Endodermal cell (in vitro differentiated cells): ENCODE results near the gene PIBF1. TPM values are rescaled to one million over a fixed set of nuclear protein-coding genes. Genes with fewer than 3 reads are reported as not detected.
A peak's percentile ranks its signal among the peaks of the same experiment; 100 is the strongest.

Experiments
- DNase-seq: peaks from one replicate; pipeline ENCODE4 v3.0.0-alpha.2; 2017
- H3K27ac ChIP-seq: 2 replicates; pipeline ENCODE4 v1.5.1; 2013; ENCODE audit warnings: mild to moderate bottlenecking, low read depth, low read length, moderate library complexity
- H3K27me3 ChIP-seq: 2 replicates; pipeline ENCODE4 v1.6.1; 2013; ENCODE audit warnings: mild to moderate bottlenecking, low read length, moderate library complexity; ENCODE audit not compliant: insufficient read depth, control insufficient read depth, poor library complexity, severe bottlenecking
- H3K36me3 ChIP-seq: 2 replicates; pipeline ENCODE4 v1.7.0; 2013; ENCODE audit warnings: mild to moderate bottlenecking, low read length, moderate library complexity; ENCODE audit not compliant: control insufficient read depth, insufficient read depth
- H3K4me1 ChIP-seq: one replicate; pipeline ENCODE4 v1.7.0; 2013; ENCODE audit warnings: low read length; ENCODE audit not compliant: control insufficient read depth, insufficient read depth
- H3K4me3 ChIP-seq: 2 replicates; pipeline ENCODE4 v1.5.1; 2013; ENCODE audit warnings: mild to moderate bottlenecking, low read length, moderate library complexity
- H3K9ac ChIP-seq: 2 replicates; pipeline ENCODE4 v1.6.1; 2013; ENCODE audit warnings: mild to moderate bottlenecking, low read length, moderate library complexity; ENCODE audit not compliant: poor library complexity, severe bottlenecking; ENCODE audit errors: extremely low read depth
- H3K9me3 ChIP-seq: 2 replicates; pipeline ENCODE4 v1.6.1; 2013; ENCODE audit warnings: mild to moderate bottlenecking, low read length, moderate library complexity; ENCODE audit not compliant: control insufficient read depth
- H3K27ac Mint-ChIP-seq: 2 replicates; pipeline ENCODE4 v1.8.0; 2020; ENCODE audit warnings: mixed read lengths
- H3K27me3 Mint-ChIP-seq: 2 replicates; pipeline ENCODE4 v1.8.0; 2021; ENCODE audit warnings: mild to moderate bottlenecking, mixed read lengths; ENCODE audit not compliant: insufficient read depth
- H3K36me3 Mint-ChIP-seq: 2 replicates; pipeline ENCODE4 v1.8.0; 2020; ENCODE audit warnings: low read depth, mixed read lengths
- H3K4me1 Mint-ChIP-seq: 2 replicates; pipeline ENCODE4 v1.8.0; 2020; ENCODE audit warnings: mixed read lengths
- H3K4me3 Mint-ChIP-seq: 2 replicates; pipeline ENCODE4 v1.8.0; 2020; ENCODE audit warnings: mild to moderate bottlenecking, moderate library complexity, mixed read lengths
- H3K9me3 Mint-ChIP-seq: 2 replicates; pipeline ENCODE4 v1.8.0; 2020; ENCODE audit warnings: mild to moderate bottlenecking, mixed read lengths
- CTCF ChIP-seq: fragments of 200-600 bp; sonication (generic); conservative IDR thresholded peaks from 2 replicates; pipeline ENCODE4 v1.5.0; 2021; ENCODE audit warnings: antibody characterized with exemption, mild to moderate bottlenecking
- WGBS, 2 experiments: methylation state at CpG; one replicate each; pipeline versions ENCODE4 v1.1.5 to v1.1.7; 2013; ENCODE audit warnings: missing lambda C conversion rate in 2 of 2, mixed read lengths in 1 of 2; ENCODE audit not compliant: insufficient coverage in 1 of 2, insufficient read length in 1 of 2; 5-methylcytosine and 5-hydroxymethylcytosine counted together
- total RNA-seq, 2 donors: library from RNA; stranded (reverse); fragmentation: NEBNext Ultra II Directional in 1 of 2; extraction: Animal tissue kit (Norgen Biotek cat#: 25700) in 1 of 2; gene quantifications; 2 replicates in 1 of 2; 3 replicates in 1 of 2; pipeline ENCODE4 v1.2.1, GENCODE V29; 2021

PIBF1 gene
- total RNA-seq, 2 donors from 2014 or later: 25.6 to 35.2 TPM

- Histone ChIP-seq H3K9me3 (peaks cover 9% of the 10 kb centered on the region), H3K4me3 (no peak overlapping the region), H3K27me3 (no peaks in the 10 kb centered on the region), H3K9ac (no peak overlapping the region), H3K4me1 (no peaks in the 10 kb centered on the region), H3K27ac (no peak overlapping the region), H3K36me3 (peaks cover 12% of the 10 kb centered on the region)
- Mint-ChIP-seq H3K4me1 (peaks cover 3% of the 10 kb centered on the region), H3K27me3 (no peaks in the 10 kb centered on the region), H3K4me3 (no peak overlapping the region), H3K9me3 (peaks cover 7% of the 10 kb centered on the region), H3K27ac (no peak overlapping the region), H3K36me3 (peaks cover 14% of the 10 kb centered on the region)
- 88 to 100% methylated on average over 1 to 4 of the region's 4 CpGs for WGBS, 2 experiments
- no peak for TF ChIP-seq CTCF
- DNase-seq: no peak
Measured at GRCh38 chr13:72960114-72960513, 178.2 kb downstream of the PIBF1 start.

- no peak for TF ChIP-seq CTCF
- Histone ChIP-seq H3K4me3 (no peak overlapping the region), H3K4me1 (no peaks in the 10 kb centered on the region), H3K27ac (no peak overlapping the region), H3K9me3 (peaks cover 9% of the 10 kb centered on the region), H3K27me3 (no peaks in the 10 kb centered on the region), H3K9ac (no peak overlapping the region), H3K36me3 (peaks cover 12% of the 10 kb centered on the region)
- DNase-seq: no peak
- Mint-ChIP-seq H3K4me3 (no peak overlapping the region), H3K27me3 (no peaks in the 10 kb centered on the region), H3K36me3 (peaks cover 14% of the 10 kb centered on the region), H3K27ac (peak overlapping the region; percentile 19), H3K9me3 (peaks cover 7% of the 10 kb centered on the region), H3K4me1 (peaks cover 3% of the 10 kb centered on the region)
Measured at GRCh38 chr13:72960541-72960940, 178.6 kb downstream of the PIBF1 start.

DNA sequence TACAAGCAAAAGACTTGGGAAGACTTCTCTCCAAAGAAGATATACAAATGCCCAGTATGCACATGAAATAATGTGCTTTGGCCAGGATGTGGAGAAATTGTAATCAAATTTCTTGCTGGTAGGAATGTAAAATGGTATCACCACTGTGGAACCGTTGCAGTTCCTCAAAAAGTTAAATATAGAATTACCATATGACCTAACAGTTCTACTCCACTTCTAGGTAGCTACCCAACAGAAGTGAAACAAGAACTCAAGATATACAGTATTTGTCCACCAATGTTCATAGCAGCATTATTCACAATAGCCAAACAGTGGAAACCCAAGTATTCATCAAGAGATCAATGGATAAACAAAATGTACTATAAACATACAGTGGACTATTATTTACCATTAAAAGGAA lies 181.8 kb downstream of the PIBF1 start:
- H3K9ac ChIP-seq: no peak overlapping the region
- H3K27ac ChIP-seq: no peak overlapping the region
- no peaks in the 10 kb centered on the region for H3K27me3 ChIP-seq
- H3K4me3 Mint-ChIP-seq: no peak overlapping the region
- no peak overlapping the region for H3K27ac Mint-ChIP-seq
- no peaks in the 10 kb centered on the region for H3K36me3 ChIP-seq
- no peaks in the 10 kb centered on the region for H3K4me1 ChIP-seq
- TF ChIP-seq CTCF: no peak
- no peak for DNase-seq
- no peak overlapping the region for H3K4me3 ChIP-seq
- no peaks in the 10 kb centered on the region for H3K9me3 ChIP-seq
- H3K27me3 Mint-ChIP-seq: no peaks in the 10 kb centered on the region
- peaks cover 3% of the 10 kb centered on the region for H3K4me1 Mint-ChIP-seq
- H3K9me3 Mint-ChIP-seq: no peaks in the 10 kb centered on the region
- WGBS, 2 experiments: 73% methylated on average over 1 of the region's 1 CpG; no CpG with 5 or more reads in 1 of the 2 experiments
- H3K36me3 Mint-ChIP-seq: peaks cover 7% of the 10 kb centered on the region
